Type B pancreatic cell (in vitro differentiated cells): ENCODE measurements around the gene ZNF423. TPM values are rescaled to one million over a fixed set of nuclear protein-coding genes. Genes with fewer than 3 reads are reported as not detected.

ENCODE experiments used
- DNase-seq: peaks from one replicate; pipeline ENCODE4 v3.0.0; 2021; ENCODE audit warnings: mixed read lengths; ENCODE audit not compliant: unreplicated experiment; ENCODE audit errors: extremely low spot score
- H3K27ac Mint-ChIP-seq: 2 replicates; pipeline ENCODE4 v1.8.0; 2021; ENCODE audit warnings: mild to moderate bottlenecking, mixed read lengths
- H3K27me3 Mint-ChIP-seq: 2 replicates; pipeline ENCODE4 v1.8.0; 2021; ENCODE audit warnings: mixed read lengths
- H3K36me3 Mint-ChIP-seq: 2 replicates; pipeline ENCODE4 v1.8.0; 2021; ENCODE audit warnings: mixed read lengths
- H3K4me1 Mint-ChIP-seq: one replicate; pipeline ENCODE4 v1.8.0; 2021; ENCODE audit warnings: mixed read lengths; ENCODE audit not compliant: unreplicated experiment
- H3K4me3 Mint-ChIP-seq: 2 replicates; pipeline ENCODE4 v1.8.0; 2021; ENCODE audit warnings: mild to moderate bottlenecking, mixed read lengths
- H3K9me3 Mint-ChIP-seq: 2 replicates; pipeline ENCODE4 v1.8.0; 2021; ENCODE audit warnings: mixed read lengths
- CTCF ChIP-seq: fragments of 200-600 bp; sonication (generic); conservative IDR thresholded peaks from 2 replicates; pipeline ENCODE4 v1.5.0; 2021; ENCODE audit warnings: antibody characterized with exemption, mild to moderate bottlenecking
- long read RNA-seq: library from polyadenylated mRNA; unstranded; transcript quantifications from one replicate; pipeline ENCODE4 v2.0.0, GENCODE V29; 2020
- total RNA-seq: library from RNA; stranded (reverse); gene quantifications from 2 replicates; pipeline ENCODE4 v1.2.1, GENCODE V29; 2021; ENCODE audit warnings: low replicate concordance

The ZNF423 gene
- total RNA-seq = 6.1 and 72.6 TPM in 2 replicates
- long read RNA-seq, partial matches to known transcripts = 2 of 4 reads
- long read RNA-seq, other reads (novel, unspliced or antisense) = 2 of 4 reads

- Mint-ChIP-seq H3K9me3 (no peaks in the 10 kb centered on the region), H3K27me3 (peaks cover 22% of the 10 kb centered on the region), H3K27ac (peak within 1 kb of the TSS; percentile 75), H3K36me3 (peaks cover 4% of the 10 kb centered on the region), H3K4me3 (peak within 1 kb of the TSS; percentile 90), H3K4me1 (peaks cover 39% of the 10 kb centered on the region)
- TF ChIP-seq CTCF = no peak
- DNase-seq = no peak
Measured at GRCh38 chr16:49855822-49856671, at the start of gene ZNF423. Gene ZNF423, minus strand, starts transcription at chr16:49856112. Its CDS starts 338 bp downstream, at chr16:49855774.

GRCh38 chr16:49904348-49905062 lies 48.6 kb upstream of the ZNF423 start:
- DNase-seq = no peak
- Mint-ChIP-seq H3K4me1 (no peaks in the 10 kb centered on the region), H3K27ac (no peak overlapping the region), H3K4me3 (no peak overlapping the region), H3K9me3 (no peaks in the 10 kb centered on the region), H3K27me3 (peaks cover 3% of the 10 kb centered on the region), H3K36me3 (no peaks in the 10 kb centered on the region)
- TF ChIP-seq CTCF = no peak

GRCh38 chr16:49902908-49903307 lies 47.0 kb upstream of the ZNF423 start:
- no peaks in the 10 kb centered on the region for H3K9me3 Mint-ChIP-seq
- no peaks in the 10 kb centered on the region for H3K36me3 Mint-ChIP-seq
- H3K27ac Mint-ChIP-seq = no peak overlapping the region
- peaks cover 10% of the 10 kb centered on the region for H3K27me3 Mint-ChIP-seq
- no peaks in the 10 kb centered on the region for H3K4me1 Mint-ChIP-seq
- no peak overlapping the region for H3K4me3 Mint-ChIP-seq
- no peak for TF ChIP-seq CTCF
- no peak for DNase-seq

GRCh38 chr16:49901711-49902110 lies 45.8 kb upstream of the ZNF423 start:
- H3K4me3 Mint-ChIP-seq = no peak overlapping the region
- no peak for TF ChIP-seq CTCF
- peaks cover 10% of the 10 kb centered on the region for H3K27me3 Mint-ChIP-seq
- no peaks in the 10 kb centered on the region for H3K36me3 Mint-ChIP-seq
- DNase-seq = no peak
- no peak overlapping the region for H3K27ac Mint-ChIP-seq
- peaks cover 5% of the 10 kb centered on the region for H3K4me1 Mint-ChIP-seq
- no peaks in the 10 kb centered on the region for H3K9me3 Mint-ChIP-seq

- TF ChIP-seq CTCF = no peak
- Mint-ChIP-seq H3K4me3 (no peak overlapping the region), H3K36me3 (no peaks in the 10 kb centered on the region), H3K27me3 (peaks cover 10% of the 10 kb centered on the region), H3K27ac (no peak overlapping the region), H3K9me3 (no peaks in the 10 kb centered on the region), H3K4me1 (peaks cover 5% of the 10 kb centered on the region)
- no peak for DNase-seq
Measured at GRCh38 chr16:49900875-49901274, 45.0 kb upstream of the ZNF423 start.
